NT2/D1 (cell line): ENCODE measurements around the gene CCDC70.

Experiments used
- DNase-seq: peaks from one replicate; pipeline ENCODE4 v3.0.0-alpha.2; 2011; ENCODE audit warnings: low read depth, low spot score
- H3K27me3 ChIP-seq: 2 replicates; pipeline ENCODE4 v1.6.0; 2011; ENCODE audit warnings: mild to moderate bottlenecking; ENCODE audit not compliant: insufficient read length, insufficient read depth
- H3K36me3 ChIP-seq: 2 replicates; pipeline ENCODE4 v1.6.1; 2011; ENCODE audit warnings: mild to moderate bottlenecking, low read length, mixed read lengths; ENCODE audit not compliant: insufficient read depth, insufficient read length
- H3K4me1 ChIP-seq: 2 replicates; pipeline ENCODE4 v1.5.1; 2011; ENCODE audit not compliant: insufficient read depth, insufficient read length
- H3K4me3 ChIP-seq: 2 replicates; pipeline ENCODE4 v1.5.1; 2011; ENCODE audit warnings: low read depth; ENCODE audit not compliant: insufficient read length
- H3K9ac ChIP-seq: 2 replicates; pipeline ENCODE4 v1.6.0; 2011; ENCODE audit warnings: low read depth; ENCODE audit not compliant: insufficient read length
- H3K9me3 ChIP-seq: 2 replicates; pipeline ENCODE4 v1.5.1; 2011; ENCODE audit warnings: mild to moderate bottlenecking, low read length; ENCODE audit not compliant: insufficient read depth
- SUZ12 ChIP-seq: IDR thresholded peaks from 2 replicates; pipeline ENCODE4 v1.6.1; 2011; ENCODE audit not compliant: insufficient read length, insufficient read depth; ENCODE audit errors: extremely low read depth
- YY1 ChIP-seq: IDR thresholded peaks from 2 replicates; pipeline ENCODE4 v1.6.1; 2011; ENCODE audit not compliant: insufficient read length, insufficient read depth
- ZNF274 ChIP-seq: IDR thresholded peaks from 2 replicates; pipeline ENCODE4 v1.6.1; 2011; ENCODE audit warnings: mild to moderate bottlenecking, low read depth, low read length

CCDC70 gene

DNA sequence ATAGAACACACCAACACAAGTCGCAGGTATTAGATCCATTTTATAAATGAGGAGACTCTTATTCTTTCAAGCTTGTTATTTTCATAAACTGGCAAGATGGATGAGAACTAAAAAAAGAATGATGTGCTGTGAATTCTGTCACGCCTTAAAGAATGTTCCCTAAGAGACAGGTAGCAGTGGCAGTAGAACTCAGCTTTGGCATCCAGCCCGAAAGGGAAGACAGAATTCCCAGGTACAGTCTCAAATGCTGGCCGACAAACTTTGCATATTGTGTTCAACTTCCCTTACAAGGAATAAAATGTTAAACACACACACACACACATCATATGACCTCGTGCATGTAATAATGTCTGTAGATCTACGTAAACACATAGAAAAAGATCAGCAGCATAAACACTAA, 20.0 kb upstream of the CCDC70 start:
- TF ChIP-seq SUZ12 = no peak
- no peak for TF ChIP-seq ZNF274
- TF ChIP-seq YY1 = no peak
- H3K9me3 ChIP-seq = no peaks in the 10 kb centered on the region
- no peaks in the 10 kb centered on the region for H3K4me1 ChIP-seq
- no peak overlapping the region for H3K9ac ChIP-seq
- H3K36me3 ChIP-seq = no peaks in the 10 kb centered on the region
- H3K27me3 ChIP-seq = no peaks in the 10 kb centered on the region
- no peak overlapping the region for H3K4me3 ChIP-seq
- no peak for DNase-seq

DNA sequence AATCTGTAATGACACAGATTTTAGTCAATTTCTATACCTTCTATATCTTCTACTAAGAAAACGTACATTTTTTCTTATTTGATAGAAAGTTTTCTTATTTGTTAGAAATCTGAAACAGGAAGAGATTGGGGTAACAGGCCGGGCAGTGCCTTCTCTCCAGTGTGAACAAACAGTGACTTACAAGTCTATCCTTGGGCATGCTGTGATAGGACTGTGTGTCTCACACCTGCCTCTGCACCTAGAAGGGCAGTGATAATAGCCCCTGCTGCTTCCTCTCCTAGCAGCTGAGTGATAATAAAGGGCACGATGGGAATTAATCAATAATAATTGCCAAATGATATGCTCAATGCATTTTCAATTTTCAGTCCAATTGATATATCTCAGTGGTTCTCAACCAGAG, 18.2 kb upstream of the CCDC70 start:
- H3K36me3 ChIP-seq = no peaks in the 10 kb centered on the region
- H3K4me1 ChIP-seq = no peaks in the 10 kb centered on the region
- no peak overlapping the region for H3K4me3 ChIP-seq
- H3K27me3 ChIP-seq = no peaks in the 10 kb centered on the region
- no peak for DNase-seq
- H3K9me3 ChIP-seq = no peaks in the 10 kb centered on the region
- no peak overlapping the region for H3K9ac ChIP-seq
- no peak for TF ChIP-seq YY1
- no peak for TF ChIP-seq ZNF274
- no peak for TF ChIP-seq SUZ12

DNA sequence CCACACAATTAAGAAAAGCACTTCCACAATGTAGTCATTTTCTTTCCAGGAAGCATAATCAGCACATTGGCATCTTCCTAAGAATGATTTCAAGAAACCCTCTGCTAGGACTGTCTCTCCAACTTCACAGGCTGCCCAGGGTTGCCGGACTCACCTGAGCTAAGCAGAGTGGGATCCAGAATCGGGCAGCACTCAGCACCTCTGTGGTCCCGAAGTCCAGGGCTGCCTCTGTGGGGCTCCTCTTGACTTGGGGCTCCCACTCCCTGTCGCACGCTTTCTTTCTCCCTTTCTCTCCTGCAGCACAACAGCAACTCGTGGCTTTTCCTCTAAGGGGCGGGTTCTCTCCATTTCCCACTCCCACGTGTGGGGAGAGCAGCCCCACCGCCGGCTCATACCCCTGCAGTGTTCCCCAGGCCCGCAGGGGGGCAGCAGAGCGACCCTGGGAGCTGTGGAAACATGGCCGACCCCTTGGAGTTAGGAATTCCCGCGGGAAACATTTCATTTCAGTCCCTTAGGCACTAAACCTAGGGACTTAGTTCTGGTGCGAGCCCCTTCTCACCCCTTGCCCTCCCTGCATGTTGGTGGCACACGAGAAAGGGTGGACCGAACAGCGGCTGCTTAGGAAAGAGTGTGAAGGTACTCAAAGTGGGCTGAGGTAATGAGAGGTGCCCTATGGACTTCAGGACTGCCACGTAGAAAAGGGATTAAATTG, 16.8 kb upstream of the CCDC70 start, which contains the start of gene TMEM272:
TMEM272 (minus strand) TSS at position 316 of the 712 bp plus-strand sequence. CDS start 6,647 bp downstream, outside the sequence.
- DNase-seq = peak; percentile 20
- no peak for TF ChIP-seq SUZ12
- no peak for TF ChIP-seq ZNF274
- peak; percentile 23 for TF ChIP-seq YY1

DNA sequence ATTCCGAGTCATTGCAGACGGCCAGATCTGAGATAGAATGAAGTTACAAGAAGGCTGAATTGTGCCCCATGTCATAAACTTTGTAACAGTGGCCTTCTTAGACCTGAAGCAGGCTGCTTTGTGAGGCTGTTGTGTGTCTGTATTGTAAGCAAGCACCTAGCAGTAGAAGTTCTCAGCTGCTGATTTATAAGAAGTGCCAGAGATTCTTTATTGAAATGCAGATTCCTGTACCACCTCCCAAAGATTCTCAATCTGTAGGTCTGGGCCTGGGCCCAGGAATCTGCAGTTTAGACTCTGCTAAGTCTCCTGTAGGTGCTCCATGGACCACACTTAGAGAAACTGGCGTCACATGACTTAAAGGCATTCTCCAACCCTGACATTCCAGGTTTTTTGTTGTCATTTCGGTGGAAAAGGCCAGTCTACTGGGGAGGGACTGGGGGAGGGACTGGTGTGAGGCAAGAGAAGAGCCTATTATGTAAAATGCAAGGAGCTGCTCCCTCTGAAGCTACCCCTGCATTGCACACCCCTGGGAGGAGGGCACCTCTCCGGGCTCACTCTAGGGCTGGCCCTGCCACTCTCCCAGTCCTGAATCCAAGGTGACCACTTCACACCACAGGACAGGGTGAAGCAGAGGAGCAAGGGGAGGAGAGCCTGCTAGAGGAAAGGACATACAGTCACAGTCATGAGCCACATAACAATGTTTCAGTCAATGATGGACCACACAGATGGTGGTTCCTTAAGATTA, 16.0 kb upstream of the CCDC70 start:
- Histone ChIP-seq H3K4me1 (no peaks in the 10 kb centered on the region), H3K9ac (no peak overlapping the region), H3K9me3 (no peaks in the 10 kb centered on the region), H3K4me3 (no peak overlapping the region), H3K27me3 (no peaks in the 10 kb centered on the region), H3K36me3 (no peaks in the 10 kb centered on the region)
- no peak for TF ChIP-seq SUZ12
- no peak for TF ChIP-seq ZNF274
- no peak for TF ChIP-seq YY1
- no peak for DNase-seq

More for the DNA sequence above, 16.8 kb upstream of the CCDC70 start, which contains the start of gene TMEM272:
- H3K4me3 ChIP-seq = no peak within 1 kb of the TSS
- no peaks in the 10 kb centered on the region for H3K27me3 ChIP-seq
- H3K4me1 ChIP-seq = no peaks in the 10 kb centered on the region
- H3K9ac ChIP-seq = no peak within 1 kb of the TSS
- H3K9me3 ChIP-seq = no peaks in the 10 kb centered on the region
- no peaks in the 10 kb centered on the region for H3K36me3 ChIP-seq

DNA sequence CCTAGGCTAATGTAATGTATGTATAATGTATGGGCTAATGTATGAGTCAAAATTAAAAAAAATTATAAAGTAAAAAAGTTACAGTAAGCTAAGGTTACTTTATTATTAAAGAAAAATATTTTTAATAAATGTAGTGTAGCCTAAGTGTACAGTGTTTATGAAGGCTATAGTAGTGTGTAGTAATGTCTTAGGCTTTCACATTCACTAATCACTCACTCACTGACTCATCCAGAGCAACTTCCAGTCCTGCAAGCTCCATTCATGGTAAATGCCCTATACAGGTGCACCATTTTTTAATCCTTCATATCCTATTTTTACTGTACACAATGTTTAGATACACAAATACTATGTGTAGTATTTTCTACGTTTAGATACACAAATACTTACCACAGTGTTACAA, 15.0 kb upstream of the CCDC70 start:
- H3K4me1 ChIP-seq = no peaks in the 10 kb centered on the region
- no peaks in the 10 kb centered on the region for H3K36me3 ChIP-seq
- H3K4me3 ChIP-seq = no peak overlapping the region
- no peak for TF ChIP-seq YY1
- TF ChIP-seq ZNF274 = no peak
- no peak for TF ChIP-seq SUZ12
- no peaks in the 10 kb centered on the region for H3K27me3 ChIP-seq
- no peak overlapping the region for H3K9ac ChIP-seq
- H3K9me3 ChIP-seq = no peaks in the 10 kb centered on the region
- no peak for DNase-seq

DNA sequence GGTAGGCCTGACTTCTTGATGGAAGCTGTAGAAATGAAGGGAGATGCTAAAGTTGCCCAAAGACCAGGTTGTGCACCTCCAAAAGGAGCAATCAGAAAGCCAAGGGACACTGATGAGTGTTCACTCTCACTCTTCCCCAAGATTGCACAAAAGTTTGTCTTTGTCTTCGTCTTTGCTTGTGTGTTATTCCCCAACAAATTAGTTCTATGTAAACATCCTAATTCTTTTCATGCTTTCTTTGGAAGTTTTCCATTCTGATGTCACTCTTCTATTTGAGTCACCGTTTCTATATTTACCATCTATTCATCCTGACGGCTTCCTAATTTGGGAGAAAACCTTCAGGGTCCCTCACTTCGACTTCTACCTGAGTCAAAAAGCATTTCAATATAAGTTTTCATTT, 13.1 kb upstream of the CCDC70 start:
- no peaks in the 10 kb centered on the region for H3K27me3 ChIP-seq
- H3K4me1 ChIP-seq = no peaks in the 10 kb centered on the region
- DNase-seq = no peak
- no peak overlapping the region for H3K9ac ChIP-seq
- no peak for TF ChIP-seq SUZ12
- TF ChIP-seq YY1 = no peak
- no peak for TF ChIP-seq ZNF274
- H3K4me3 ChIP-seq = no peak overlapping the region
- no peaks in the 10 kb centered on the region for H3K36me3 ChIP-seq
- H3K9me3 ChIP-seq = no peaks in the 10 kb centered on the region

DNA sequence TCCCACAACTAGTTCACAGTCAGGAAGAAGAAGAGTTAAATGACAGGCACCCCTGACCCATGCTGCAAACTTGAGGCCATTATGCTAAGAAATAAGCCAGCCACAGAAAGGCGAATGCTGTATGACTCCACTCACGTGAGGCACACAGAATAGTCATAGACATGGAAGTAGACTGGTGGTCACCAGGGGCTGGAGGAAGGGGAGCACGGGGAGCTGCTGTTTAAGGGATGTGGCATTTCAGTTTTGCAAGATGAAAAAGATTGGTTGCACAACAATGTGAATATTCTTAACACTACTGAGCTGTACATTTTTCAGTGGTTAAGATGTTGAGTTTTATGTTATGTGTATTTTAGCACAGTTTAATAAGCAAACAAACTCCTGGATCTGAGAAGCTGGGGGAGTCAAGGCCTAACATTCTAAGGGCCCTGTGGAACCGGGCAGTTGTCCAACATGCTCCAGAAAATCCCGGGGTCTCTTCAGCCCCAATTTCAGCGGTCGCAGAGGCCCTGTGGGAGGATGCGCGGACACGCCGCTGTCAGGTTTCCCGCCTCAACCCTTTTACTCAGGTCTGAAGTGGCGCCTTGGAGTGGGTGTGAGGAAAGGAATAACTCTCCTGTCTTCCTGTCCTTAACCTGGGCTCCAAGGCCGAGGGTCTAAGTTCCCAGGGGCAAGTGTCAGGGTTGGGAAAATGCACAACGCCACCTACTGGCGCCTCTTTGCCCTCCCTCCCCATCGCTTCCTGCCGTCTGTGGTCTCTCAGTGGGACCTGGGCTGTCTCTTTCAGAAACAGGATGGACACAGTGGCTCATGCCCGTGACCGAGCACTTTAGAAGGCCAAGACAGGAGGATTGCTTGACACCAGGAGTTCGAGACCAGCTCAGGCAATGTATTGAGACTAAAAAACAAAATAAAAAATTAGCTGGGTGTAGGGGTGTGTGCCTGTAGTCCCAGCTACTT, 12.3 kb upstream of the CCDC70 start:
- no peaks in the 10 kb centered on the region for H3K36me3 ChIP-seq
- no peak overlapping the region for H3K9ac ChIP-seq
- no peaks in the 10 kb centered on the region for H3K4me1 ChIP-seq
- no peak overlapping the region for H3K4me3 ChIP-seq
- DNase-seq = peak; percentile 48
- TF ChIP-seq ZNF274 (no peak), YY1 (no peak), SUZ12 (no peak)
- H3K27me3 ChIP-seq = no peaks in the 10 kb centered on the region
- H3K9me3 ChIP-seq = no peaks in the 10 kb centered on the region
